ENCODE data around the gene COL17A1. TPM values are rescaled to one million over a fixed set of nuclear protein-coding genes. Genes with fewer than 3 reads are reported as not detected.

Gene COL17A1
- total and polyA plus RNA-seq, 2 of the 13 experiments (the other 11 are each of a cell fraction or from before 2014, with no cell fraction given): 0.03 TPM; not detected in 1

GRCh38 chr10:104120903-104121484, 35.3 kb upstream of the COL17A1 start (continued):
- no peak for TF ChIP-seq TERF1 (CRISPR knock-in tag; IDR thresholded peaks at IDR 0.05)
- no peak for TF ChIP-seq E2F5 (CRISPR knock-in tag; conservative IDR thresholded peaks at IDR 0.05)
- no peak for TF ChIP-seq ZNF558 (CRISPR knock-in tag; IDR thresholded peaks at IDR 0.05; ENCODE audit: borderline replicate concordance)
- TF ChIP-seq ZNF446 (CRISPR knock-in tag; IDR thresholded peaks at IDR 0.05): no peak
- TF ChIP-seq KDM6A (CRISPR knock-in tag; IDR thresholded peaks at IDR 0.05; ENCODE audit: low read depth): no peak
- 0 out of 2 replicates have a peak, but pooled peaks have one; percentile 46 for TF ChIP-seq PITX1 (CRISPR knock-in tag; IDR thresholded peaks at IDR 0.05)
- TF ChIP-seq ZNF549 (CRISPR knock-in tag; IDR thresholded peaks at IDR 0.05): no peak
- no peak; the same call in 1 of the 2 replicates for TF ChIP-seq KMT2B (CRISPR knock-in tag; IDR thresholded peaks at IDR 0.05)
- no peak for TF ChIP-seq PAX8 (CRISPR knock-in tag; IDR thresholded peaks at IDR 0.05; ENCODE audit: borderline replicate concordance)
- TF ChIP-seq ZNF232 (CRISPR knock-in tag; IDR thresholded peaks at IDR 0.05; ENCODE audit: borderline replicate concordance): no peak
- no peak for TF ChIP-seq ZNF34 (CRISPR knock-in tag; IDR thresholded peaks at IDR 0.05; ENCODE audit: borderline replicate concordance)
- TF ChIP-seq YEATS2 (CRISPR knock-in tag; IDR thresholded peaks at IDR 0.05; ENCODE audit: borderline replicate concordance): 0 out of 2 replicates have a peak, but pooled peaks have one; percentile 11
- TF ChIP-seq YY1 (IDR thresholded peaks at IDR 0.05; ENCODE audit: insufficient read depth, insufficient replicate concordance, low read depth, low read length): peak; percentile 69
- no peak for TF ChIP-seq SKIL (CRISPR knock-in tag; IDR thresholded peaks at IDR 0.05; ENCODE audit: borderline replicate concordance)
- TF ChIP-seq ZNF329 (CRISPR knock-in tag; IDR thresholded peaks at IDR 0.05; ENCODE audit: low read depth): no peak
- no peak for TF ChIP-seq ZNF414 (CRISPR knock-in tag; IDR thresholded peaks at IDR 0.05)
- TF ChIP-seq KDM5B (CRISPR knock-in tag; IDR thresholded peaks at IDR 0.05; ENCODE audit: borderline replicate concordance): no peak
- TF ChIP-seq ZNF512B (CRISPR knock-in tag; IDR thresholded peaks at IDR 0.05; ENCODE audit: borderline replicate concordance): no peak
- TF ChIP-seq ZNF776 (CRISPR knock-in tag; IDR thresholded peaks at IDR 0.05): no peak
- TF ChIP-seq PRMT3 (CRISPR knock-in tag; IDR thresholded peaks at IDR 0.05; ENCODE audit: borderline replicate concordance, low read depth): 0 out of 2 replicates have a peak, but pooled peaks have one; percentile 54
- TF ChIP-seq SIX4 (CRISPR knock-in tag; IDR thresholded peaks at IDR 0.05): no peak
